T-helper 1 cell treated with Interleukin-12 subunit alpha and Interleukin-12 subunit beta and Interleukin-4 antibody, amounts not matched to agents 30 ng/mL and 1 ng/mL, for 36 hours (primary cell): ENCODE results near the gene RAB4B. TPM values are rescaled to one million over a fixed set of nuclear protein-coding genes. Genes with fewer than 3 reads are reported as not detected.
"Not testable (repeated sequence)": the region's sequence is repeated elsewhere in the genome, so short reads cannot be mapped to it uniquely, and the experiment has no call there.

Experiments used
- intact Hi-C: fragments of 100-400 bp; cut with micrococcal nuclease; formaldehyde crosslinking; loops from one replicate; pipeline ENCODE4 v1.15.1; 2024
- total RNA-seq: library from RNA; stranded (reverse); gene quantifications from 2 replicates; pipeline ENCODE4 v1.2.3, GENCODE V29; 2022

The RAB4B gene
- total RNA-seq, 1 donor from 2014 or later: 57.5 TPM

- intact Hi-C loops: loop anchor here (1.0 to 5.0 kb wide), 9 partner anchors 27 to 647 kb away; partner anchors contain the start of genes AKT2, BCKDHA, COQ8B and EXOSC5
Measured at GRCh38 chr19:40750058-40750873, 27.8 kb upstream of the RAB4B start, which contains the start of gene ACTMAP. Gene ACTMAP (minus strand): TSS chr19:40750477. CDS start chr19:40749803, 674 bp downstream.

GRCh38 chr19:40750874-40751537 is 27.0 kb upstream of the RAB4B start, which contains the start of gene SNRPA:
Gene SNRPA (plus strand): TSS chr19:40751203. CDS start chr19:40751409, 206 bp downstream.
- intact Hi-C loops: loop anchor here (1.0 to 5.0 kb wide), 14 partner anchors 26 to 1339 kb away; partner anchors contain the start of genes AKT2, BCKDHA, BLVRB and COQ8B

- intact Hi-C loops: loop anchor here (5.0 kb wide), 1 partner anchor 645 kb away; the partner anchor contains the start of genes BCKDHA and EXOSC5
Measured at GRCh38 chr19:40752257-40752781, 25.7 kb upstream of the RAB4B start.

GRCh38 chr19:40754611-40755247 is 23.3 kb upstream of the RAB4B start:
- intact Hi-C loops: loop anchor here (1.0 to 5.0 kb wide), 2 partner anchors 44 to 643 kb away; partner anchors contain the start of genes BCKDHA and EXOSC5

- intact Hi-C loops: loop anchor here (1.0 kb wide), 1 partner anchor 43 kb away; no protein-coding TSS in a partner anchor
Measured at GRCh38 chr19:40755248-40755624, 22.8 kb upstream of the RAB4B start.

- intact Hi-C loops: loop anchor here (1.0 kb wide), 1 partner anchor 43 kb away; no protein-coding TSS in a partner anchor
Measured at GRCh38 chr19:40755791-40756190, 22.3 kb upstream of the RAB4B start.

- intact Hi-C loops: no loop called here
Measured at GRCh38 chr19:40756502-40757110, 21.4 kb upstream of the RAB4B start.

- intact Hi-C loops: no loop called here
Measured at GRCh38 chr19:40758491-40758890, 19.6 kb upstream of the RAB4B start.

GRCh38 chr19:40759352-40759751 is 18.7 kb upstream of the RAB4B start:
- intact Hi-C loops: no loop called here

- intact Hi-C loops: no loop called here
Measured at GRCh38 chr19:40762754-40763470, 15.1 kb upstream of the RAB4B start.

- intact Hi-C loops: no loop called here
Measured at GRCh38 chr19:40763526-40763925, 14.5 kb upstream of the RAB4B start.

- intact Hi-C loops: no loop called here
Measured at GRCh38 chr19:40763963-40764362, 14.1 kb upstream of the RAB4B start.

- intact Hi-C loops: not testable (repeated sequence)
Measured at GRCh38 chr19:40766385-40766784, 11.7 kb upstream of the RAB4B start.

GRCh38 chr19:40768869-40769268 is 9.2 kb upstream of the RAB4B start:
- intact Hi-C loops: no loop called here

- intact Hi-C loops: loop anchor here (10.0 kb wide), 1 partner anchor 764 kb away; no protein-coding TSS in a partner anchor
Measured at GRCh38 chr19:40771101-40771862, 6.8 kb upstream of the RAB4B start.

- intact Hi-C loops: loop anchor here (10.0 kb wide), 1 partner anchor 760 kb away; no protein-coding TSS in a partner anchor
Measured at GRCh38 chr19:40774916-40775631, 3.0 kb upstream of the RAB4B start, which contains the start of gene MIA. Gene MIA (plus strand): TSS chr19:40775521. CDS start chr19:40775543, 22 bp downstream.

GRCh38 chr19:40775632-40776022 is 2.4 kb upstream of the RAB4B start:
- intact Hi-C loops: loop anchor here (10.0 kb wide), 1 partner anchor 759 kb away; no protein-coding TSS in a partner anchor

- intact Hi-C loops: loop anchor here (10.0 kb wide), 1 partner anchor 758 kb away; no protein-coding TSS in a partner anchor
Measured at GRCh38 chr19:40776364-40776763, 1.7 kb upstream of the RAB4B start.
